Measurements from ENCODE around the gene PDZRN4.

PDZRN4 gene

GRCh38 chr12:41419131-41419893, 231.2 kb downstream of the PDZRN4 start:
- in situ Hi-C loops (cut with HindIII; ENCODE audit: low pct_ligation_motif_present, low pct_unique_long_range_greater_than_20kb, low sequenced_read_pairs), result no loop called here

GRCh38 chr12:41424651-41425050, 236.5 kb downstream of the PDZRN4 start:
- in situ Hi-C loops (cut with HindIII; ENCODE audit: low pct_ligation_motif_present, low pct_unique_long_range_greater_than_20kb, low sequenced_read_pairs), result no loop called here
- DNase-seq, result no peak

More at GRCh38 chr12:41419131-41419893, 231.2 kb downstream of the PDZRN4 start:
- DNase-seq, result no peak

GRCh38 chr12:41433460-41433859, 245.3 kb downstream of the PDZRN4 start:
- DNase-seq, result no peak
- in situ Hi-C loops (cut with HindIII; ENCODE audit: low pct_ligation_motif_present, low pct_unique_long_range_greater_than_20kb, low sequenced_read_pairs), result no loop called here

GRCh38 chr12:41436076-41436475, 248.0 kb downstream of the PDZRN4 start:
- in situ Hi-C loops (cut with HindIII; ENCODE audit: low pct_ligation_motif_present, low pct_unique_long_range_greater_than_20kb, low sequenced_read_pairs), result no loop called here

GRCh38 chr12:41437563-41437962, 249.4 kb downstream of the PDZRN4 start:
- in situ Hi-C loops (cut with HindIII; ENCODE audit: low pct_ligation_motif_present, low pct_unique_long_range_greater_than_20kb, low sequenced_read_pairs), result no loop called here

More at GRCh38 chr12:41436076-41436475, 248.0 kb downstream of the PDZRN4 start:
- no peak for DNase-seq

GRCh38 chr12:41438854-41439541, 250.9 kb downstream of the PDZRN4 start:
- no peak for DNase-seq
- in situ Hi-C loops (cut with HindIII; ENCODE audit: low pct_ligation_motif_present, low pct_unique_long_range_greater_than_20kb, low sequenced_read_pairs), result no loop called here

More at GRCh38 chr12:41437563-41437962, 249.4 kb downstream of the PDZRN4 start:
- no peak for DNase-seq

GRCh38 chr12:41439801-41440200, 251.7 kb downstream of the PDZRN4 start:
- in situ Hi-C loops (cut with HindIII; ENCODE audit: low pct_ligation_motif_present, low pct_unique_long_range_greater_than_20kb, low sequenced_read_pairs), result no loop called here
- DNase-seq, result no peak

GRCh38 chr12:41441180-41441579, 253.1 kb downstream of the PDZRN4 start:
- DNase-seq, result no peak
- in situ Hi-C loops (cut with HindIII; ENCODE audit: low pct_ligation_motif_present, low pct_unique_long_range_greater_than_20kb, low sequenced_read_pairs), result no loop called here

- DNase-seq, result no peak
- in situ Hi-C loops (cut with HindIII; ENCODE audit: low pct_ligation_motif_present, low pct_unique_long_range_greater_than_20kb, low sequenced_read_pairs), result no loop called here
Measured at GRCh38 chr12:41442896-41443295, 254.8 kb downstream of the PDZRN4 start.

- no peak for DNase-seq
- in situ Hi-C loops (cut with HindIII; ENCODE audit: low pct_ligation_motif_present, low pct_unique_long_range_greater_than_20kb, low sequenced_read_pairs), result no loop called here
Measured at GRCh38 chr12:41443690-41444089, 255.6 kb downstream of the PDZRN4 start.

- DNase-seq, result no peak
- in situ Hi-C loops (cut with HindIII; ENCODE audit: low pct_ligation_motif_present, low pct_unique_long_range_greater_than_20kb, low sequenced_read_pairs), result no loop called here
Measured at GRCh38 chr12:41452838-41453407, 264.8 kb downstream of the PDZRN4 start.

- in situ Hi-C loops (cut with HindIII; ENCODE audit: low pct_ligation_motif_present, low pct_unique_long_range_greater_than_20kb, low sequenced_read_pairs), result no loop called here
- no peak for DNase-seq
Measured at GRCh38 chr12:41453409-41453808, 265.3 kb downstream of the PDZRN4 start.

- DNase-seq, result no peak
- in situ Hi-C loops (cut with HindIII; ENCODE audit: low pct_ligation_motif_present, low pct_unique_long_range_greater_than_20kb, low sequenced_read_pairs), result no loop called here
Measured at GRCh38 chr12:41459111-41459905, 271.2 kb downstream of the PDZRN4 start.

GRCh38 chr12:41459906-41460214, 271.7 kb downstream of the PDZRN4 start:
- DNase-seq, result no peak
- in situ Hi-C loops (cut with HindIII; ENCODE audit: low pct_ligation_motif_present, low pct_unique_long_range_greater_than_20kb, low sequenced_read_pairs), result no loop called here

GRCh38 chr12:41460906-41461305, 272.8 kb downstream of the PDZRN4 start:
- no peak for DNase-seq
- in situ Hi-C loops (cut with HindIII; ENCODE audit: low pct_ligation_motif_present, low pct_unique_long_range_greater_than_20kb, low sequenced_read_pairs), result no loop called here

GRCh38 chr12:41462312-41462711, 274.2 kb downstream of the PDZRN4 start:
- no peak for DNase-seq
- in situ Hi-C loops (cut with HindIII; ENCODE audit: low pct_ligation_motif_present, low pct_unique_long_range_greater_than_20kb, low sequenced_read_pairs), result no loop called here

GRCh38 chr12:41465526-41465925, 277.4 kb downstream of the PDZRN4 start:
- in situ Hi-C loops (cut with HindIII; ENCODE audit: low pct_ligation_motif_present, low pct_unique_long_range_greater_than_20kb, low sequenced_read_pairs), result no loop called here

GRCh38 chr12:41466300-41466699, 278.2 kb downstream of the PDZRN4 start:
- no peak for DNase-seq
- in situ Hi-C loops (cut with HindIII; ENCODE audit: low pct_ligation_motif_present, low pct_unique_long_range_greater_than_20kb, low sequenced_read_pairs), result no loop called here

More at GRCh38 chr12:41465526-41465925, 277.4 kb downstream of the PDZRN4 start:
- DNase-seq, result no peak

- in situ Hi-C loops (cut with HindIII; ENCODE audit: low pct_ligation_motif_present, low pct_unique_long_range_greater_than_20kb, low sequenced_read_pairs), result no loop called here
- no peak for DNase-seq
Measured at GRCh38 chr12:41466802-41467201, 278.7 kb downstream of the PDZRN4 start.
